ENCODE measurements around the gene LRBA.

- TF ChIP-seq CTCF (IDR thresholded peaks at IDR 0.05) (no peak), POLR2A (IDR thresholded peaks at IDR 0.05; ENCODE audit: low read depth) (no peak), POLR2AphosphoS5 (IDR thresholded peaks at IDR 0.05) (no peak)
Measured at GRCh38 chr4:150574678-150575077, 440.4 kb downstream of the LRBA start.
